Measurements from ENCODE around the gene SLC44A5.

The SLC44A5 gene

GRCh38 chr1:75243124-75243523 is 367.8 kb downstream of the SLC44A5 start:
- no peaks in the 10 kb centered on the region for H4K20me1 ChIP-seq (ENCODE audit: insufficient read depth, low read length)
- no peaks in the 10 kb centered on the region for H3K9me3 ChIP-seq (ENCODE audit: low read length)
- H3F3A ChIP-seq (ENCODE audit: insufficient read depth, low read length) = no peaks in the 10 kb centered on the region
- H3K4me1 ChIP-seq (ENCODE audit: insufficient read depth, low read length, severe bottlenecking) = no peaks in the 10 kb centered on the region
- H3K79me2 ChIP-seq (ENCODE audit: insufficient read depth, low read length) = no peaks in the 10 kb centered on the region
- no peak overlapping the region for H3K4me3 ChIP-seq (ENCODE audit: low read depth, low read length, poor library complexity, severe bottlenecking)
- no peaks in the 10 kb centered on the region for H3K27me3 ChIP-seq (ENCODE audit: insufficient read depth, low read length)
- no peaks in the 10 kb centered on the region for H3K36me3 ChIP-seq (ENCODE audit: insufficient read depth, low read length)
- H3K9me2 ChIP-seq (ENCODE audit: low read depth, low read length) = no peaks in the 10 kb centered on the region
- H3K9ac ChIP-seq (ENCODE audit: low read length) = no peak overlapping the region
- no peak overlapping the region for H3K4me2 ChIP-seq (ENCODE audit: low read length)
- H2AFZ ChIP-seq (ENCODE audit: low read length) = no peak overlapping the region
- H3K27ac ChIP-seq (ENCODE audit: low read depth, low read length, poor library complexity, severe bottlenecking) = no peak overlapping the region
- no peak for TF ChIP-seq EZH2 (IDR thresholded peaks at IDR 0.05; ENCODE audit: borderline replicate concordance, low read length)
- TF ChIP-seq, protein P1, sequence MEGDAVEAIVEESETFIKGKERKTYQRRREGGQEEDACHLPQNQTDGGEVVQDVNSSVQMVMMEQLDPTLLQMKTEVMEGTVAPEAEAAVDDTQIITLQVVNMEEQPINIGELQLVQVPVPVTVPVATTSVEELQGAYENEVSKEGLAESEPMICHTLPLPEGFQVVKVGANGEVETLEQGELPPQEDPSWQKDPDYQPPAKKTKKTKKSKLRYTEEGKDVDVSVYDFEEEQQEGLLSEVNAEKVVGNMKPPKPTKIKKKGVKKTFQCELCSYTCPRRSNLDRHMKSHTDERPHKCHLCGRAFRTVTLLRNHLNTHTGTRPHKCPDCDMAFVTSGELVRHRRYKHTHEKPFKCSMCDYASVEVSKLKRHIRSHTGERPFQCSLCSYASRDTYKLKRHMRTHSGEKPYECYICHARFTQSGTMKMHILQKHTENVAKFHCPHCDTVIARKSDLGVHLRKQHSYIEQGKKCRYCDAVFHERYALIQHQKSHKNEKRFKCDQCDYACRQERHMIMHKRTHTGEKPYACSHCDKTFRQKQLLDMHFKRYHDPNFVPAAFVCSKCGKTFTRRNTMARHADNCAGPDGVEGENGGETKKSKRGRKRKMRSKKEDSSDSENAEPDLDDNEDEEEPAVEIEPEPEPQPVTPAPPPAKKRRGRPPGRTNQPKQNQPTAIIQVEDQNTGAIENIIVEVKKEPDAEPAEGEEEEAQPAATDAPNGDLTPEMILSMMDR (IDR thresholded peaks at IDR 0.05; ENCODE audit: low read length) = no peak

DNA sequence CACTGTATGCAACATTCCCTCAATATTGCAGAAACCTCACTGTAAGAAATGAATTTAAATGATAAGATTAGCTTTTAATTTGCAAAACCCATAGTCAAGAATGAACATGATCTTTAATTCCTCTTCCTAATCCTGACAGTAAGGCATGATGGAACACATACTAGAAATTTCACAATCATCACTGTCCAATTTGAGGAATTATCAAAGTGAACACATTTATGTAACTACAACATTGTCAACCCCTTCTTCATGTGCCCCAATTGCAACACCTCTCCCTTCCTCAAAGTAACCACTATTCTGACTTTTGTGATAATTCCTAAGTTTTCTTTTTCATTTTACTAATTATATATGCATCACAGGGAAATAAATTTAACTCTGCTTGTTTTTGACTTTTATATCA is 373.6 kb downstream of the SLC44A5 start:
- TF ChIP-seq, protein P1 (IDR thresholded peaks at IDR 0.05; ENCODE audit: low read length) = no peak
- no peak for TF ChIP-seq EZH2 (IDR thresholded peaks at IDR 0.05; ENCODE audit: borderline replicate concordance, low read length)
- Histone ChIP-seq H3K27ac (ENCODE audit: low read depth, low read length, poor library complexity, severe bottlenecking) (no peak overlapping the region), H4K20me1 (ENCODE audit: insufficient read depth, low read length) (no peaks in the 10 kb centered on the region), H2AFZ (ENCODE audit: low read length) (no peak overlapping the region), H3K4me3 (ENCODE audit: low read depth, low read length, poor library complexity, severe bottlenecking) (no peak overlapping the region), H3K9ac (ENCODE audit: low read length) (no peak overlapping the region), H3K4me1 (ENCODE audit: insufficient read depth, low read length, severe bottlenecking) (no peaks in the 10 kb centered on the region), H3K9me2 (ENCODE audit: low read depth, low read length) (no peaks in the 10 kb centered on the region), H3K4me2 (ENCODE audit: low read length) (no peak overlapping the region), H3K27me3 (ENCODE audit: insufficient read depth, low read length) (no peaks in the 10 kb centered on the region), H3K9me3 (ENCODE audit: low read length) (no peaks in the 10 kb centered on the region), H3F3A (ENCODE audit: insufficient read depth, low read length) (no peaks in the 10 kb centered on the region), H3K79me2 (ENCODE audit: insufficient read depth, low read length) (no peaks in the 10 kb centered on the region), H3K36me3 (ENCODE audit: insufficient read depth, low read length) (no peaks in the 10 kb centered on the region)

- H2AFZ ChIP-seq (ENCODE audit: low read length) = no peak overlapping the region
- H3F3A ChIP-seq (ENCODE audit: insufficient read depth, low read length) = no peaks in the 10 kb centered on the region
- H3K36me3 ChIP-seq (ENCODE audit: insufficient read depth, low read length) = no peaks in the 10 kb centered on the region
- no peaks in the 10 kb centered on the region for H3K9me2 ChIP-seq (ENCODE audit: low read depth, low read length)
- H3K79me2 ChIP-seq (ENCODE audit: insufficient read depth, low read length) = no peaks in the 10 kb centered on the region
- H3K27me3 ChIP-seq (ENCODE audit: insufficient read depth, low read length) = no peaks in the 10 kb centered on the region
- H3K9ac ChIP-seq (ENCODE audit: low read length) = no peak overlapping the region
- no peaks in the 10 kb centered on the region for H3K4me1 ChIP-seq (ENCODE audit: insufficient read depth, low read length, severe bottlenecking)
- no peak overlapping the region for H3K4me3 ChIP-seq (ENCODE audit: low read depth, low read length, poor library complexity, severe bottlenecking)
- H3K4me2 ChIP-seq (ENCODE audit: low read length) = no peak overlapping the region
- no peak for TF ChIP-seq EZH2 (IDR thresholded peaks at IDR 0.05; ENCODE audit: borderline replicate concordance, low read length)
- TF ChIP-seq, protein P1 (IDR thresholded peaks at IDR 0.05; ENCODE audit: low read length) = no peak
- H3K9me3 ChIP-seq (ENCODE audit: low read length) = no peaks in the 10 kb centered on the region
- no peaks in the 10 kb centered on the region for H4K20me1 ChIP-seq (ENCODE audit: insufficient read depth, low read length)
- H3K27ac ChIP-seq (ENCODE audit: low read depth, low read length, poor library complexity, severe bottlenecking) = no peak overlapping the region
These were observed 376.4 kb downstream of the SLC44A5 start for GRCh38 chr1:75234562-75234961.

Data from OCI-LY1 (cell line).